AG04449 (cell line): ENCODE measurements around the gene DCLK2.

Source experiments
- CTCF ChIA-PET: fragments of 350-600 bp; formaldehyde crosslinking; extraction: SDS; loops from one replicate; lab custom pipeline; 2021; ENCODE audit warnings: antibody characterized with exemption; lab: Yijun Ruan, JAX
- POLR2A ChIA-PET: fragments of 400-600, 350-600 bp; formaldehyde crosslinking; extraction: SDS; loops from one replicate; lab custom pipeline; 2020; ENCODE audit warnings: antibody characterized with exemption, inconsistent platforms; lab: Yijun Ruan, JAX
- DNase-seq: peaks from one replicate; pipeline ENCODE4 v3.0.0-alpha.2; 2010; ENCODE audit warnings: low read depth, low spot score
- H3K4me3 ChIP-seq: 2 replicates; pipeline ENCODE4 v1.5.1; 2011; ENCODE audit warnings: low read depth, mild to moderate bottlenecking, control low read depth, low read length
- CTCF ChIP-seq: IDR thresholded peaks from one replicate; pipeline ENCODE4 v1.5.1; 2011; ENCODE audit warnings: mild to moderate bottlenecking, moderate library complexity, low read length, control low read depth, inconsistent platforms; ENCODE audit not compliant: insufficient read depth; ENCODE audit errors: missing control alignments

Gene DCLK2

GRCh38 chr4:150119492-150119891 is 41.2 kb downstream of the DCLK2 start:
- CTCF ChIA-PET, result interaction anchor here (1.0 to 1.6 kb wide), 3 partner anchors 9 to 125 kb away, joined by 3 to 4 read pairs (median 3); no protein-coding TSS in a partner anchor
- H3K4me3 ChIP-seq, result no peak overlapping the region
- TF ChIP-seq CTCF, result no peak
- POLR2A ChIA-PET, result no interaction called here
- DNase-seq, result no peak

- ChIA-PET CTCF (interaction anchor here (0.7 to 1.4 kb wide), 3 partner anchors 12 to 50 kb away, joined by 3 to 4 read pairs (median 3); no protein-coding TSS in a partner anchor), POLR2A (no interaction called here)
- no peak overlapping the region for H3K4me3 ChIP-seq
- DNase-seq, result no peak
- TF ChIP-seq CTCF, result no peak
Observed at GRCh38 chr4:150123087-150123486, 44.8 kb downstream of the DCLK2 start.

GRCh38 chr4:150123796-150124677 is 45.8 kb downstream of the DCLK2 start:
- POLR2A ChIA-PET, result no interaction called here

GRCh38 chr4:150126201-150126863 is 48.1 kb downstream of the DCLK2 start:
- CTCF ChIA-PET, result interaction anchor here (0.7 to 1.0 kb wide), 2 partner anchors 8 to 11 kb away, joined by 3 to 5 read pairs; no protein-coding TSS in a partner anchor
- H3K4me3 ChIP-seq, result no peak overlapping the region
- no peak for TF ChIP-seq CTCF
- POLR2A ChIA-PET, result no interaction called here
- DNase-seq, result no peak

More at GRCh38 chr4:150123796-150124677, 45.8 kb downstream of the DCLK2 start:
- TF ChIP-seq CTCF, result no peak
- no peak for DNase-seq
- no peak overlapping the region for H3K4me3 ChIP-seq
- CTCF ChIA-PET, result interaction anchor here (0.8 to 1.4 kb wide), 3 partner anchors 12 to 119 kb away, joined by 3 read pairs; no protein-coding TSS in a partner anchor

- no peak for TF ChIP-seq CTCF
- no peak overlapping the region for H3K4me3 ChIP-seq
- CTCF ChIA-PET, result interaction anchor here (0.7 to 1.4 kb wide), 2 partner anchors 9 to 116 kb away, joined by 3 to 6 read pairs; no protein-coding TSS in a partner anchor
- POLR2A ChIA-PET, result no interaction called here
- DNase-seq, result no peak
Observed at GRCh38 chr4:150126864-150127203, 48.6 kb downstream of the DCLK2 start.

GRCh38 chr4:150127757-150128156 is 49.5 kb downstream of the DCLK2 start:
- DNase-seq, result no peak
- POLR2A ChIA-PET, result no interaction called here
- no peak overlapping the region for H3K4me3 ChIP-seq
- CTCF ChIA-PET, result interaction anchor here (1.4 kb wide), 1 partner anchor 115 kb away, joined by 6 read pairs; no protein-coding TSS in a partner anchor
- TF ChIP-seq CTCF, result no peak
